ENCODE measurements around the gene ABCB9. TPM values are rescaled to one million over a fixed set of nuclear protein-coding genes. Genes with fewer than 3 reads are reported as not detected.

The ABCB9 gene
- total RNA-seq, 1 experiment from 2014 or later, result 14.7 TPM

DNA sequence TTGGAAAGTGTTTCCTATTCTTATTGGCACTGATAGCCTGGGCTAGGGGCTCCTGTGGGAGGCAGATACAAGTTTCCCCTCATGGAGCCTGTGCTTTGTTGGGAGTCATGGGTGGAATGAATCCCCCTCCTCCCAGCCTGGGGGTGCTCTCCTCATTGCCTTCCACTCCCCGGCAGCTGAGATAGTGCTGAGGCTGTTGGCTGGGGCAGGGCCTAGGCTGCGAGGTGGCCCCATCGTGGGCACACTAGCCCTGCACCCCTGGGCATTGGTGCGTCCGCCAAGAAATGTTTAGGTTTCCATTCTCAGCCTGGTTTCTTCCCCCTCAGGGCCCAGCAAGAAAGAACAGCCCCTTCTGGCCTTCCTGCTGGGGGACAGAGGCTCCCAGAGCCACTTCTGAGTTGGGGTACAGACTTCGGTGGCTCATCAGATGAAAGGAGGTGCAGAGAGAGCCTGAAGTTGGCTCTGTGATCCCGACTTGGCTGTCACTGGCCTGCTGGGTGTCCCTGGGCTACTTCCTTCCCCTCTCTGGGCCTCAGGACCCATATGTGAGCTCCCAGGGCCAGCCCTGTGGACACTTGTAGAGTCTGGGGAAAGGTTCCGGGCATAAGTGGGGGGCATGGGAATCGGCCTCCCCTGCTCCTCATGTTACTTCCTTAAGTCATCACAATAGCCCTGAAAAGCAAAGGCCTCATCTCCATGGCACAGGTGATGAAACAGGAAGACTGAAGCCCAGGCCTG lies 11.6 kb upstream of the ABCB9 start:
- DNase-seq (ENCODE audit: low read depth, low spot score), result no peak
- Histone ChIP-seq H2AFZ (ENCODE audit: low read depth, low read length, poor library complexity, severe bottlenecking) (no peak overlapping the region), H3K9me2 (ENCODE audit: insufficient read depth) (no peaks in the 10 kb centered on the region), H3K4me1 (ENCODE audit: control insufficient read depth in 1 of 2, insufficient read depth in 2 of 2, low read length in 2 of 2) (peaks cover 21 to 37% of the 10 kb centered on the region in 2 experiments), H3K9ac (ENCODE audit: low read length) (no peak overlapping the region), H3K36me3 (ENCODE audit: control insufficient read depth in 1 of 2, insufficient read depth in 2 of 2, low read length in 2 of 2) (peaks cover 1 to 7% of the 10 kb centered on the region in 2 experiments; a peak in 2 of 4 replicates), H3K27ac (ENCODE audit: low read depth, low read length) (no peak overlapping the region; the same call in 1 of the 2 replicates), H4K20me1 (ENCODE audit: insufficient read depth) (no peaks in the 10 kb centered on the region), H3K79me2 (ENCODE audit: insufficient read depth, low read length) (peaks cover 48% of the 10 kb centered on the region), H3K4me2 (ENCODE audit: low read length) (no peak overlapping the region), H3K27me3 (ENCODE audit: insufficient read depth, low read length) (no peaks in the 10 kb centered on the region), H3K4me3 (replicated peaks in 1 of 2; ENCODE audit: low read depth in 1 of 2, low read length in 2 of 2) (no peak overlapping the region), H3K9me3 (ENCODE audit: control insufficient read depth in 1 of 2, insufficient read depth in 1 of 2, low read depth in 1 of 2, low read length in 2 of 2) (no peaks in the 10 kb centered on the region)
- POLR2A ChIA-PET, result no interaction called here
- RAD21 ChIA-PET (ENCODE audit: low non-redundant PET in 1 of 2, low total read pairs in 2 of 2, uncharacterized antibody in 2 of 2, unreplicated experiment in 2 of 2), result no interaction called here
- intact Hi-C loops (cut with micrococcal nuclease), result loop anchor here (10.0 kb wide), 1 partner anchor 167 kb away; no protein-coding TSS in a partner anchor
- no peak for ATAC-seq
- no TSS peak for BruUV-seq (replicated peaks)
- TF ChIP-seq, protein P1, sequence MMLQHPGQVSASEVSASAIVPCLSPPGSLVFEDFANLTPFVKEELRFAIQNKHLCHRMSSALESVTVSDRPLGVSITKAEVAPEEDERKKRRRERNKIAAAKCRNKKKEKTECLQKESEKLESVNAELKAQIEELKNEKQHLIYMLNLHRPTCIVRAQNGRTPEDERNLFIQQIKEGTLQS (IDR thresholded peaks at IDR 0.05), result no peak
- no peak for TF ChIP-seq TCF7L2 (IDR thresholded peaks at IDR 0.05; ENCODE audit: borderline replicate concordance, extremely low read depth, insufficient read depth, insufficient read length)
- TF ChIP-seq ZNF274 (IDR thresholded peaks at IDR 0.05; ENCODE audit: low read depth, low read length), result no peak
- TF ChIP-seq FOSL1 (IDR thresholded peaks at IDR 0.05; ENCODE audit: low read depth), result no peak
- TF ChIP-seq JUND (IDR thresholded peaks at IDR 0.05), result no peak
- TF ChIP-seq CBX3 (IDR thresholded peaks at IDR 0.05; ENCODE audit: low read depth), result no peak
- no peak for TF ChIP-seq CEBPB (IDR thresholded peaks at IDR 0.05; ENCODE audit: low read depth)
- TF ChIP-seq, protein P2, sequence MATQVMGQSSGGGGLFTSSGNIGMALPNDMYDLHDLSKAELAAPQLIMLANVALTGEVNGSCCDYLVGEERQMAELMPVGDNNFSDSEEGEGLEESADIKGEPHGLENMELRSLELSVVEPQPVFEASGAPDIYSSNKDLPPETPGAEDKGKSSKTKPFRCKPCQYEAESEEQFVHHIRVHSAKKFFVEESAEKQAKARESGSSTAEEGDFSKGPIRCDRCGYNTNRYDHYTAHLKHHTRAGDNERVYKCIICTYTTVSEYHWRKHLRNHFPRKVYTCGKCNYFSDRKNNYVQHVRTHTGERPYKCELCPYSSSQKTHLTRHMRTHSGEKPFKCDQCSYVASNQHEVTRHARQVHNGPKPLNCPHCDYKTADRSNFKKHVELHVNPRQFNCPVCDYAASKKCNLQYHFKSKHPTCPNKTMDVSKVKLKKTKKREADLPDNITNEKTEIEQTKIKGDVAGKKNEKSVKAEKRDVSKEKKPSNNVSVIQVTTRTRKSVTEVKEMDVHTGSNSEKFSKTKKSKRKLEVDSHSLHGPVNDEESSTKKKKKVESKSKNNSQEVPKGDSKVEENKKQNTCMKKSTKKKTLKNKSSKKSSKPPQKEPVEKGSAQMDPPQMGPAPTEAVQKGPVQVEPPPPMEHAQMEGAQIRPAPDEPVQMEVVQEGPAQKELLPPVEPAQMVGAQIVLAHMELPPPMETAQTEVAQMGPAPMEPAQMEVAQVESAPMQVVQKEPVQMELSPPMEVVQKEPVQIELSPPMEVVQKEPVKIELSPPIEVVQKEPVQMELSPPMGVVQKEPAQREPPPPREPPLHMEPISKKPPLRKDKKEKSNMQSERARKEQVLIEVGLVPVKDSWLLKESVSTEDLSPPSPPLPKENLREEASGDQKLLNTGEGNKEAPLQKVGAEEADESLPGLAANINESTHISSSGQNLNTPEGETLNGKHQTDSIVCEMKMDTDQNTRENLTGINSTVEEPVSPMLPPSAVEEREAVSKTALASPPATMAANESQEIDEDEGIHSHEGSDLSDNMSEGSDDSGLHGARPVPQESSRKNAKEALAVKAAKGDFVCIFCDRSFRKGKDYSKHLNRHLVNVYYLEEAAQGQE (IDR thresholded peaks at IDR 0.05; ENCODE audit: low read depth), result no peak
- TF ChIP-seq EZH2phosphoT487 (IDR thresholded peaks at IDR 0.05; ENCODE audit: borderline replicate concordance), result no peak
- TF ChIP-seq EGR1 (IDR thresholded peaks at IDR 0.05; ENCODE audit: low read depth), result no peak
- no peak for TF ChIP-seq SP1 (IDR thresholded peaks at IDR 0.05; ENCODE audit: low read depth)
- CTCF ChIA-PET, result no interaction called here

Data from HCT116 (cell line).